ENCODE measurements around the gene OR51V1. TPM values are rescaled to one million over a fixed set of nuclear protein-coding genes. Genes with fewer than 3 reads are reported as not detected.
"Not testable (repeated sequence)": the region's sequence is repeated elsewhere in the genome, so short reads cannot be mapped to it uniquely, and the experiment has no call there.

Gene OR51V1
- total and polyA plus RNA-seq, 2 of the 13 experiments (the other 11 are each of a cell fraction or from before 2014, with no cell fraction given), result not detected

DNA sequence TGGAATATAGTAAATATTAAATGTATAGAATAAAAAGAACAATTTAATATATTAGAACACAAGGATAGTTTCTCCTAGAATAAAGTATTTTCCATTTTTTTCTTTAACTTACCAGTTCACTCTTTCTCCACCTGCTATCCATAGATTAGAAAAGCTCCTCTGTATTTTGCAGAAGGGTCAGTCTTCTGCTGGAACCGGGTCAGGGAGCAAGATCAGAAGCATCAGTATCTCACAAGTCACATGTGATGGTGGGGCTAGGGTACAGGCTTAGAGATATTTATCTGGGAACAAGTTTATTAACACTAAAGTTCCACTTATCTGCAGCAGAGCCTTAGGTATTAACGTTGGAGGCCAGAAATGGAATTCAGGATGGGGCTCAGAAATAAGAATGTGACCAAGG, 28.6 kb downstream of the OR51V1 start:
- DNase-seq (ENCODE audit: low spot score), result no peak
- POLR2A ChIA-PET, result no interaction called here
- no peaks in the 10 kb centered on the region for H3K9me3 ChIP-seq (ENCODE audit: low read length)
- no peaks in the 10 kb centered on the region for H4K20me1 ChIP-seq (ENCODE audit: insufficient read depth, low read length)
- ATAC-seq, result no peak
- no peak overlapping the region for H3K4me3 ChIP-seq (replicated peaks in 1 of 3; ENCODE audit: insufficient read depth in 1 of 3, low read depth in 2 of 3, low read length in 3 of 3)
- H3K36me3 ChIP-seq (replicated peaks in 1 of 2; ENCODE audit: control insufficient read depth in 1 of 2, insufficient read depth in 2 of 2, low read length in 2 of 2), result no peaks in the 10 kb centered on the region
- H3K27ac ChIP-seq (ENCODE audit: extremely low read length, insufficient read depth, low read length), result no peak overlapping the region
- 0% methylated on average over 2 of the region's 2 CpGs for WGBS (ENCODE audit: low lambda C conversion rate)
- no peak overlapping the region for H2AFZ ChIP-seq (ENCODE audit: low read length)
- TF ChIP-seq MAFG (CRISPR knock-in tag; IDR thresholded peaks at IDR 0.05) (no peak), RBM39 (IDR thresholded peaks at IDR 0.05; ENCODE audit: low read depth, low read length, poor library complexity, severe bottlenecking) (no peak), FIP1L1 (IDR thresholded peaks at IDR 0.05; ENCODE audit: borderline replicate concordance, insufficient read depth, low read depth, low read length) (no peak), KLF15 (CRISPR knock-in tag; IDR thresholded peaks at IDR 0.05; ENCODE audit: borderline replicate concordance) (no peak), ZNF160 (CRISPR knock-in tag; IDR thresholded peaks at IDR 0.05) (no peak), LCORL (IDR thresholded peaks at IDR 0.05) (no peak), LCORL (CRISPR knock-in tag; IDR thresholded peaks at IDR 0.05) (no peak), POLR2AphosphoS2 (IDR thresholded peaks at IDR 0.05; ENCODE audit: low read depth, low read length) (no peak), FOSL2 (CRISPR knock-in tag; IDR thresholded peaks at IDR 0.05) (no peak)
- TF ChIP-seq, protein P1, sequence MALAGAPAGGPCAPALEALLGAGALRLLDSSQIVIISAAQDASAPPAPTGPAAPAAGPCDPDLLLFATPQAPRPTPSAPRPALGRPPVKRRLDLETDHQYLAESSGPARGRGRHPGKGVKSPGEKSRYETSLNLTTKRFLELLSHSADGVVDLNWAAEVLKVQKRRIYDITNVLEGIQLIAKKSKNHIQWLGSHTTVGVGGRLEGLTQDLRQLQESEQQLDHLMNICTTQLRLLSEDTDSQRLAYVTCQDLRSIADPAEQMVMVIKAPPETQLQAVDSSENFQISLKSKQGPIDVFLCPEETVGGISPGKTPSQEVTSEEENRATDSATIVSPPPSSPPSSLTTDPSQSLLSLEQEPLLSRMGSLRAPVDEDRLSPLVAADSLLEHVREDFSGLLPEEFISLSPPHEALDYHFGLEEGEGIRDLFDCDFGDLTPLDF (CRISPR knock-in tag; IDR thresholded peaks at IDR 0.05), result no peak
- TF ChIP-seq, protein P2, sequence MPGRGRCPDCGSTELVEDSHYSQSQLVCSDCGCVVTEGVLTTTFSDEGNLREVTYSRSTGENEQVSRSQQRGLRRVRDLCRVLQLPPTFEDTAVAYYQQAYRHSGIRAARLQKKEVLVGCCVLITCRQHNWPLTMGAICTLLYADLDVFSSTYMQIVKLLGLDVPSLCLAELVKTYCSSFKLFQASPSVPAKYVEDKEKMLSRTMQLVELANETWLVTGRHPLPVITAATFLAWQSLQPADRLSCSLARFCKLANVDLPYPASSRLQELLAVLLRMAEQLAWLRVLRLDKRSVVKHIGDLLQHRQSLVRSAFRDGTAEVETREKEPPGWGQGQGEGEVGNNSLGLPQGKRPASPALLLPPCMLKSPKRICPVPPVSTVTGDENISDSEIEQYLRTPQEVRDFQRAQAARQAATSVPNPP (CRISPR knock-in tag; IDR thresholded peaks at IDR 0.05), result no peak
- CTCF ChIA-PET (ENCODE audit: low intra/inter-chr PET ratio, low total read pairs), result no interaction called here
- no peak overlapping the region for H3K9ac ChIP-seq (ENCODE audit: insufficient read depth, low read depth, low read length)
- H3K27me3 ChIP-seq (ENCODE audit: control insufficient read depth in 1 of 2, insufficient read depth in 2 of 2, low read length in 2 of 2), result peaks cover 0 to 7% of the 10 kb centered on the region in 2 experiments; a peak in 3 of 5 replicates
- intact Hi-C loops (cut with micrococcal nuclease; ENCODE audit: unreplicated experiment), result no loop called here
- FAIRE-seq, result no peak
- H3K4me1 ChIP-seq (ENCODE audit: insufficient read depth, low read length), result no peaks in the 10 kb centered on the region
- in situ Hi-C loops (cut with HindIII; ENCODE audit: extremely low pct_ligation_motif_present, low pct_unique_long_range_greater_than_20kb), result no loop called here
- no TSS peak for BruUV-seq (replicated peaks)
- H3K4me2 ChIP-seq (ENCODE audit: low read depth, low read length), result no peak overlapping the region
- no peaks in the 10 kb centered on the region for H3K79me2 ChIP-seq (ENCODE audit: insufficient read depth, low read length)

DNA sequence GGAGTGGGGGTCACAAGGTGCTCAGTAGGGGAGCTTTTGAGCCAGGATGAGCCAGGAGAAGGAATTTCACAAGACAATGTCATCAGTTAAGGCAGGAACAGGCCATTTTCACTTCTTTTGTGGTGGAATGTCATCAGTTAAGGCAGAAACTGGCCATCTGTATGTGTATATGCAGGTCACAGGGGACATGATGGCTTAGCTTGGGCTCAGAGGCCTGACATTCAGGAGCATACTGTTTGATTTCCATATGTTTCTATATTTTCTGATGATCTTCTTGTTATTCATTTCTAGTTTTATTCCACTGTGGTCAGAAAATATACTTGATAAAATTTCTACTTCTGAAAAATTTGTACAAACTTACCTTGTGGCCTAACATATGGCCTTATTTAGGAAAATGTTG, 34.6 kb downstream of the OR51V1 start:
- H4K20me1 ChIP-seq (ENCODE audit: insufficient read depth, low read length); CTCF ChIA-PET (ENCODE audit: low intra/inter-chr PET ratio, low total read pairs); BruUV-seq (replicated peaks); H3K4me2 ChIP-seq (ENCODE audit: low read depth, low read length); FAIRE-seq; H3K9me3 ChIP-seq (ENCODE audit: low read length); H3K79me2 ChIP-seq (ENCODE audit: insufficient read depth, low read length); in situ Hi-C loops (cut with HindIII; ENCODE audit: extremely low pct_ligation_motif_present, low pct_unique_long_range_greater_than_20kb); POLR2A ChIA-PET; H3K27ac ChIP-seq (ENCODE audit: extremely low read length, insufficient read depth, low read length); ATAC-seq; intact Hi-C loops (cut with micrococcal nuclease; ENCODE audit: unreplicated experiment); H2AFZ ChIP-seq (ENCODE audit: low read length); H3K36me3 ChIP-seq (replicated peaks in 1 of 2; ENCODE audit: control insufficient read depth in 1 of 2, insufficient read depth in 2 of 2, low read length in 2 of 2); H3K4me1 ChIP-seq (ENCODE audit: insufficient read depth, low read length); H3K9ac ChIP-seq (ENCODE audit: insufficient read depth, low read depth, low read length); H3K27me3 ChIP-seq (ENCODE audit: control insufficient read depth in 1 of 2, insufficient read depth in 2 of 2, low read length in 2 of 2); DNase-seq (ENCODE audit: low spot score); H3K4me3 ChIP-seq (replicated peaks in 1 of 3; ENCODE audit: insufficient read depth in 1 of 3, low read depth in 2 of 3, low read length in 3 of 3): not testable (repeated sequence)

DNA sequence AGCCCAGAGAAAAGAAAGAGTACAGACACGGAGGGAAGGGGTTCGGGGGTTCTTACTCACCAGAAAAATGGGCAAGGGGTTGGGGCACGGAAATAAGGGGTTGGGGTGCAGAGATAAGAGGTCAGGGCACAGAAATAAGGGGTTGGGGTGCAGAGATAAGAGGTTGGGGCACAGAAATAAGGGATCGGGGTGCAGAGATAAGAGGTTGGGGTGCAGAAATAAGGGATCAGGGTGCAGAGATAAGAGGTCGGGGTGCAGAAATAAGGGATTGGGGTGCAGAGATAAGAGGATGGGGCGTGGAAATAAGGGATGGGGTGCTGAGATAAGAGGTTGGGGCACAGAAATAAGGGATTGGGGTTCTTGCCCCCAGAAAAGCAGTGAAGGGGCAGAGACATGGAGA, 35.7 kb downstream of the OR51V1 start:
- ATAC-seq; H3K27ac ChIP-seq (ENCODE audit: extremely low read length, insufficient read depth, low read length); BruUV-seq (replicated peaks); H3K4me3 ChIP-seq (replicated peaks in 1 of 3; ENCODE audit: insufficient read depth in 1 of 3, low read depth in 2 of 3, low read length in 3 of 3); H4K20me1 ChIP-seq (ENCODE audit: insufficient read depth, low read length); H3K4me1 ChIP-seq (ENCODE audit: insufficient read depth, low read length); intact Hi-C loops (cut with micrococcal nuclease; ENCODE audit: unreplicated experiment); in situ Hi-C loops (cut with HindIII; ENCODE audit: extremely low pct_ligation_motif_present, low pct_unique_long_range_greater_than_20kb); FAIRE-seq; H3K36me3 ChIP-seq (replicated peaks in 1 of 2; ENCODE audit: control insufficient read depth in 1 of 2, insufficient read depth in 2 of 2, low read length in 2 of 2); H3K9ac ChIP-seq (ENCODE audit: insufficient read depth, low read depth, low read length); H3K27me3 ChIP-seq (ENCODE audit: control insufficient read depth in 1 of 2, insufficient read depth in 2 of 2, low read length in 2 of 2); H3K4me2 ChIP-seq (ENCODE audit: low read depth, low read length); POLR2A ChIA-PET; CTCF ChIA-PET (ENCODE audit: low intra/inter-chr PET ratio, low total read pairs); H2AFZ ChIP-seq (ENCODE audit: low read length); DNase-seq (ENCODE audit: low spot score); H3K79me2 ChIP-seq (ENCODE audit: insufficient read depth, low read length); H3K9me3 ChIP-seq (ENCODE audit: low read length): not testable (repeated sequence)
- 7% methylated on average over 6 of the region's 6 CpGs for WGBS (ENCODE audit: low lambda C conversion rate)

Measured in HepG2 (cell line).